DOHH2 (cell line): ENCODE measurements around the gene SDC1.

Experiments
- EZH2phosphoT487 ChIP-seq: fragments of 200-600 bp; sonication (generic); IDR thresholded peaks from 2 replicates; pipeline ENCODE4 v1.6.1; 2017; ENCODE audit warnings: borderline replicate concordance, mild to moderate bottlenecking, antibody characterized with exemption, low read length, moderate library complexity, mixed read lengths
- TF ChIP-seq, protein P1 (sequence below): fragments of 200-600 bp; sonication (generic); IDR thresholded peaks from one replicate; pipeline ENCODE4 v1.5.1; 2014; ENCODE audit warnings: antibody characterized with exemption, mild to moderate bottlenecking, low read depth, low read length; ENCODE audit not compliant: poor library complexity, severe bottlenecking

GRCh38 chr2:20156076-20156759, 68.7 kb downstream of the SDC1 start:
- TF ChIP-seq EZH2phosphoT487 = no peak
- TF ChIP-seq, protein P1, sequence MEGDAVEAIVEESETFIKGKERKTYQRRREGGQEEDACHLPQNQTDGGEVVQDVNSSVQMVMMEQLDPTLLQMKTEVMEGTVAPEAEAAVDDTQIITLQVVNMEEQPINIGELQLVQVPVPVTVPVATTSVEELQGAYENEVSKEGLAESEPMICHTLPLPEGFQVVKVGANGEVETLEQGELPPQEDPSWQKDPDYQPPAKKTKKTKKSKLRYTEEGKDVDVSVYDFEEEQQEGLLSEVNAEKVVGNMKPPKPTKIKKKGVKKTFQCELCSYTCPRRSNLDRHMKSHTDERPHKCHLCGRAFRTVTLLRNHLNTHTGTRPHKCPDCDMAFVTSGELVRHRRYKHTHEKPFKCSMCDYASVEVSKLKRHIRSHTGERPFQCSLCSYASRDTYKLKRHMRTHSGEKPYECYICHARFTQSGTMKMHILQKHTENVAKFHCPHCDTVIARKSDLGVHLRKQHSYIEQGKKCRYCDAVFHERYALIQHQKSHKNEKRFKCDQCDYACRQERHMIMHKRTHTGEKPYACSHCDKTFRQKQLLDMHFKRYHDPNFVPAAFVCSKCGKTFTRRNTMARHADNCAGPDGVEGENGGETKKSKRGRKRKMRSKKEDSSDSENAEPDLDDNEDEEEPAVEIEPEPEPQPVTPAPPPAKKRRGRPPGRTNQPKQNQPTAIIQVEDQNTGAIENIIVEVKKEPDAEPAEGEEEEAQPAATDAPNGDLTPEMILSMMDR = no peak
